ENCODE data around the gene RNF150. TPM values are rescaled to one million over a fixed set of nuclear protein-coding genes. Genes with fewer than 3 reads are reported as not detected.

RNF150 gene
- total and polyA plus RNA-seq, 2 of the 8 experiments (the other 6 are each of a cell fraction or from before 2014, with no cell fraction given): 3.4 to 4.8 TPM

DNA sequence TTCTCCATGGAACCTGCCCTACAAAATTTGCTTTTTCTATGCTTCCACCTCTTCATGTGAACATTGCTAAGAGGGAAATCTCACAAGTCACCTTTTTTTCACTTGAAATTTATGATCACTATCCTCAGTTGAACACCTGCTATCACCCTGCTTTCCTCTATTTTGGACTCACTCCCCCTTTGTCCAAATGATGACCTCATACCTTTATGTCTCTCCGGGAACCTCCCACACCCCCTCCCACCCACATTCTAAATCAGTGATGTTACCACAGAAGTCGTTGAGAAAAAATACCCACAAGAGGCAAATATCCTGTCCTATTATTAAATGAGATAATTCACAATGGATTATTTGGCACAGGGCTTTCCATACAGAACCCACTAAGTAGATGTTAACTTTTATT is 156.5 kb downstream of the RNF150 start:
- no peak overlapping the region for H2AK5ac ChIP-seq (ENCODE audit: low read depth, low read length)
- no peak overlapping the region for H2BK15ac ChIP-seq (ENCODE audit: low read length)
- H3K4me3 ChIP-seq (ENCODE audit: extremely low read depth in 1 of 4, insufficient read depth in 2 of 4, low read depth in 3 of 4, low read length in 4 of 4): no peak overlapping the region
- H3K27ac ChIP-seq (ENCODE audit: low read depth, low read length): no peak overlapping the region
- H3K18ac ChIP-seq (ENCODE audit: extremely low read depth, low read length): no peak overlapping the region
- H3K4me2 ChIP-seq (ENCODE audit: insufficient read depth in 1 of 2, low read depth in 2 of 2, low read length in 2 of 2): no peak overlapping the region
- H2BK5ac ChIP-seq (ENCODE audit: low read depth, low read length): no peak overlapping the region
- 96% methylated on average over 2 of the region's 2 CpGs; no CpG with 5 or more reads in 1 of the 2 experiments for WGBS, 2 experiments (ENCODE audit: extremely low coverage in 1 of 2, insufficient coverage in 1 of 2, insufficient read length in 1 of 2, insufficient replicate concordance in 2 of 2, low coverage in 1 of 2, low lambda C conversion rate in 2 of 2, missing lambda C conversion rate in 1 of 2)
- no peak overlapping the region for H4K5ac ChIP-seq (ENCODE audit: insufficient read length, low read depth, low read length)
- DNase-seq (ENCODE audit: low read depth in 1 of 2, low spot score in 2 of 2) (no peak), FAIRE-seq (no peak)
- no peaks in the 10 kb centered on the region for H4K20me1 ChIP-seq (replicated peaks in 1 of 2; ENCODE audit: control insufficient read depth in 1 of 2, insufficient read depth in 2 of 2, low read length in 2 of 2)
- no peak overlapping the region for H2AFZ ChIP-seq (ENCODE audit: low read length)
- no peak overlapping the region for H4K8ac ChIP-seq (ENCODE audit: extremely low read depth, insufficient read depth, low read length)
- H3K27me3 ChIP-seq (replicated peaks in 1 of 4; ENCODE audit: control insufficient read depth in 3 of 4, extremely low read depth in 1 of 4, insufficient read depth in 3 of 4, low read length in 3 of 4): peaks cover 0 to 1% (median 0%) of the 10 kb centered on the region in 4 experiments; a peak in 1 of 7 replicates
- no peak overlapping the region for H3K14ac ChIP-seq (ENCODE audit: insufficient read length)
- H2BK12ac ChIP-seq (ENCODE audit: low read depth, low read length): no peak overlapping the region
- H3K56ac ChIP-seq (replicated peaks; ENCODE audit: insufficient read length, low read depth, low read length): no peak overlapping the region
- no peaks in the 10 kb centered on the region for H3K79me2 ChIP-seq (ENCODE audit: control insufficient read depth in 1 of 2, insufficient read depth in 2 of 2, low read length in 2 of 2)
- no peak overlapping the region for H2BK20ac ChIP-seq (ENCODE audit: low read length)
- no peak overlapping the region for H3K4ac ChIP-seq (replicated peaks; ENCODE audit: insufficient read length, low read depth, low read length)
- H2BK120ac ChIP-seq (replicated peaks; ENCODE audit: low read depth, low read length): no peak overlapping the region
- TF ChIP-seq SAP30 (IDR thresholded peaks at IDR 0.05; ENCODE audit: insufficient read depth, insufficient replicate concordance, low read length): no peak
- TF ChIP-seq ZNF274 (IDR thresholded peaks at IDR 0.05; ENCODE audit: borderline replicate concordance, extremely low read depth, low read length): no peak
- no peak for TF ChIP-seq HDAC6 (IDR thresholded peaks at IDR 0.05; ENCODE audit: low read depth, low read length)
- TF ChIP-seq KDM1A (IDR thresholded peaks at IDR 0.05; ENCODE audit: borderline replicate concordance, low read length): no peak
- no peak for TF ChIP-seq NANOG (IDR thresholded peaks at IDR 0.05; ENCODE audit: insufficient read depth, low read depth, low read length, poor library complexity, severe bottlenecking)
- TF ChIP-seq TCF12 (IDR thresholded peaks at IDR 0.05; ENCODE audit: low read depth, low read length): no peak
- TF ChIP-seq JUN (IDR thresholded peaks at IDR 0.05; ENCODE audit: low read depth, low read length): no peak
- no peaks in the 10 kb centered on the region for H3K36me3 ChIP-seq (ENCODE audit: control insufficient read depth in 2 of 4, insufficient read depth in 4 of 4, low read length in 3 of 4)
- ChIA-PET CTCF (ENCODE audit: partially characterized antibody) (no interaction called here), POLR2A (ENCODE audit: partially characterized antibody) (no interaction called here)
- no peak overlapping the region for H3K9ac ChIP-seq (replicated peaks in 1 of 4; ENCODE audit: extremely low read depth in 1 of 4, low read depth in 3 of 4, low read length in 3 of 4)
- no peaks in the 10 kb centered on the region; the same call in 1 of the 2 replicates for H3K23me2 ChIP-seq (ENCODE audit: low read depth, low read length)
- no peaks in the 10 kb centered on the region for H3K79me1 ChIP-seq (ENCODE audit: low read depth, low read length)
- no peaks in the 10 kb centered on the region for H3K9me3 ChIP-seq (ENCODE audit: insufficient read depth in 2 of 2, low read depth in 1 of 2, low read length in 1 of 2)
- H3K4me1 ChIP-seq (replicated peaks in 1 of 4; ENCODE audit: control insufficient read depth in 3 of 4, insufficient read depth in 4 of 4, low read length in 3 of 4): no peaks in the 10 kb centered on the region
- no peak overlapping the region for H4K91ac ChIP-seq (replicated peaks; ENCODE audit: insufficient read length, low read length)
- H3K23ac ChIP-seq (ENCODE audit: insufficient read length): no peak overlapping the region

All from H1 (cell line).